ENCODE measurements around the gene ING5. TPM values are rescaled to one million over a fixed set of nuclear protein-coding genes. Genes with fewer than 3 reads are reported as not detected.
"Not testable (repeated sequence)": the region's sequence is repeated elsewhere in the genome, so short reads cannot be mapped to it uniquely, and the experiment has no call there.

Gene ING5
- polyA plus RNA-seq, 3 donors, result 21.2 to 35.9 (median 31.4) TPM

- H3K27ac ChIP-seq (ENCODE audit: low read depth, low read length), result no peak overlapping the region
- 91 to 94% (median 94%) methylated on average over 6 of the region's 6 CpGs for WGBS, 3 donors
Measured at GRCh38 chr2:241729868-241730267, 28.0 kb downstream of the ING5 start.

- H3K27ac ChIP-seq (ENCODE audit: low read depth, low read length), result no peak overlapping the region
- 61 to 87% (median 73%) methylated on average over 12 of the region's 12 CpGs for WGBS, 3 donors
Measured at GRCh38 chr2:241730671-241731293, 28.9 kb downstream of the ING5 start.

GRCh38 chr2:241732513-241733186, 30.8 kb downstream of the ING5 start:
- 38 to 46% (median 41%) methylated on average over 18 to 25 of the region's 26 CpGs for WGBS, 3 donors
- H3K27ac ChIP-seq (ENCODE audit: low read depth, low read length), result not testable (repeated sequence)

GRCh38 chr2:241733391-241734207, 31.8 kb downstream of the ING5 start:
- H3K27ac ChIP-seq (ENCODE audit: low read depth, low read length), result no peak overlapping the region
- 81 to 85% (median 85%) methylated on average over 23 of the region's 23 CpGs for WGBS, 3 donors

- no peak overlapping the region for H3K27ac ChIP-seq (ENCODE audit: low read depth, low read length)
- WGBS, 3 donors, result 1% methylated on average over 21 to 25 of the region's 25 CpGs
Measured at GRCh38 chr2:241734208-241734466, 32.3 kb downstream of the ING5 start.

- 0 to 1% (median 0%) methylated on average over 63 to 98 of the region's 98 CpGs for WGBS, 3 donors
- no peak within 1 kb of the TSS for H3K27ac ChIP-seq (ENCODE audit: low read depth, low read length)
Measured at GRCh38 chr2:241734467-241735208, 32.8 kb downstream of the ING5 start, which contains the start of gene D2HGDH. Gene D2HGDH (plus strand): TSS chr2:241734630. CDS start chr2:241735225, 595 bp downstream.

- H3K27ac ChIP-seq (ENCODE audit: low read depth, low read length), result no peak overlapping the region
- 79 to 91% (median 81%) methylated on average over 3 of the region's 3 CpGs for WGBS, 3 donors
Measured at GRCh38 chr2:241736111-241736510, 34.3 kb downstream of the ING5 start.

- 92 to 95% (median 94%) methylated on average over 17 of the region's 17 CpGs for WGBS, 3 donors
- no peak overlapping the region for H3K27ac ChIP-seq (ENCODE audit: low read depth, low read length)
Measured at GRCh38 chr2:241738040-241738686, 36.3 kb downstream of the ING5 start.

- H3K27ac ChIP-seq (ENCODE audit: low read depth, low read length), result no peak overlapping the region
- 92 to 98% (median 94%) methylated on average over 15 of the region's 15 CpGs for WGBS, 3 donors
Measured at GRCh38 chr2:241739177-241739576, 37.3 kb downstream of the ING5 start.

- WGBS, 3 donors, result 87 to 94% (median 89%) methylated on average over 12 of the region's 12 CpGs
- no peak overlapping the region for H3K27ac ChIP-seq (ENCODE audit: low read depth, low read length)
Measured at GRCh38 chr2:241739651-241740050, 37.8 kb downstream of the ING5 start.

- WGBS, 3 donors, result 44 to 71% (median 62%) methylated on average over 10 of the region's 10 CpGs
Measured at GRCh38 chr2:241741016-241741415, 39.2 kb downstream of the ING5 start.

GRCh38 chr2:241742320-241742939, 40.6 kb downstream of the ING5 start:
- H3K27ac ChIP-seq (ENCODE audit: low read depth, low read length), result no peak overlapping the region
- 97 to 99% (median 98%) methylated on average over 28 of the region's 28 CpGs for WGBS, 3 donors

More at GRCh38 chr2:241741016-241741415, 39.2 kb downstream of the ING5 start:
- H3K27ac ChIP-seq (ENCODE audit: low read depth, low read length), result no peak overlapping the region

- H3K27ac ChIP-seq (ENCODE audit: low read depth, low read length), result not testable (repeated sequence)
- 92 to 96% (median 95%) methylated on average over 10 to 15 of the region's 15 CpGs for WGBS, 3 donors
Measured at GRCh38 chr2:241743008-241743407, 41.2 kb downstream of the ING5 start.

- WGBS, 3 donors, result 93 to 97% (median 94%) methylated on average over 14 to 16 of the region's 16 CpGs
- H3K27ac ChIP-seq (ENCODE audit: low read depth, low read length), result no peak overlapping the region
Measured at GRCh38 chr2:241743620-241744019, 41.8 kb downstream of the ING5 start.

- WGBS, 3 donors, result 93 to 95% (median 93%) methylated on average over 24 of the region's 24 CpGs
- H3K27ac ChIP-seq (ENCODE audit: low read depth, low read length), result no peak overlapping the region
Measured at GRCh38 chr2:241744028-241744754, 42.4 kb downstream of the ING5 start.

GRCh38 chr2:241745276-241745675, 43.4 kb downstream of the ING5 start:
- H3K27ac ChIP-seq (ENCODE audit: low read depth, low read length), result no peak overlapping the region
- WGBS, 3 donors, result 93 to 96% (median 94%) methylated on average over 13 of the region's 13 CpGs

- H3K27ac ChIP-seq (ENCODE audit: low read depth, low read length), result no peak overlapping the region
- WGBS, 3 donors, result 96 to 99% (median 97%) methylated on average over 4 of the region's 4 CpGs
Measured at GRCh38 chr2:241746084-241746483, 44.2 kb downstream of the ING5 start.
